K562 (cell line): ENCODE measurements around the gene PMVK. TPM values are rescaled to one million over a fixed set of nuclear protein-coding genes. Genes with fewer than 3 reads are reported as not detected.

ENCODE experiments used
- CGGBP1 ChIP-seq: fragments of 250-450 bp; sonication (Bioruptor Pico); IDR thresholded peaks from 2 replicates; pipeline ENCODE4 v1.9.0; 2021; ENCODE audit warnings: mild to moderate bottlenecking
- GTF3C2 ChIP-seq: IDR thresholded peaks from 3 replicates; pipeline ENCODE4 v1.6.1; 2011; ENCODE audit warnings: borderline replicate concordance, mild to moderate bottlenecking, moderate library complexity; ENCODE audit not compliant: insufficient read length; ENCODE audit errors: extremely low read depth
- HCFC1 ChIP-seq: IDR thresholded peaks from 2 replicates; pipeline ENCODE4 v1.6.1; 2012; ENCODE audit warnings: low read depth, low read length, improper control_type of control experiment
- HDAC2 ChIP-seq: fragments of 450-650 bp; IDR thresholded peaks from 2 replicates; pipeline ENCODE4 v1.6.1; 2016; ENCODE audit warnings: mild to moderate bottlenecking
- L3MBTL2 ChIP-seq: fragments of 450-650 bp; IDR thresholded peaks from 2 replicates; pipeline ENCODE4 v1.6.1; 2016; ENCODE audit warnings: mild to moderate bottlenecking, moderate library complexity
- MYNN ChIP-seq, 2 experiments: sonication (generic); formaldehyde crosslinking in 1 of 2; IDR thresholded peaks; 2 replicates each; pipeline versions ENCODE4 v1.5.0 to v1.6.1; 2016 to 2020; ENCODE audit warnings: antibody characterized with exemption in 1 of 2, missing genetic modification reagents in 1 of 2
- NBN ChIP-seq: fragments of 450-650 bp; IDR thresholded peaks from 2 replicates; pipeline ENCODE4 v1.6.1; 2016; ENCODE audit warnings: low read depth, mild to moderate bottlenecking
- POLR2A ChIP-seq: fragments of 450-650 bp; conservative IDR thresholded peaks from 2 replicates; pipeline ENCODE4 v1.6.1; 2016
- PTRF ChIP-seq: fragments of 450-650 bp; IDR thresholded peaks from 2 replicates; pipeline ENCODE4 v1.6.1; 2016; ENCODE audit warnings: mild to moderate bottlenecking, missing genetic modification characterization, missing compliant biosample characterization
- REST ChIP-seq, 2 experiments: fragments of 450-650 bp; formaldehyde crosslinking in 1 of 2; IDR thresholded peaks; 2 replicates each; pipeline versions ENCODE4 v1.4.0 to v1.6.1; 2014 to 2020; ENCODE audit warnings: mild to moderate bottlenecking in 2 of 2, borderline replicate concordance in 1 of 2, low read depth in 1 of 2
- SIN3B ChIP-seq: fragments of 450-650 bp; IDR thresholded peaks from 2 replicates; pipeline ENCODE4 v1.6.1; 2017; ENCODE audit warnings: low read depth, mild to moderate bottlenecking, moderate library complexity
- SIRT6 ChIP-seq: IDR thresholded peaks from one replicate; pipeline ENCODE4 v1.6.1; 2012; ENCODE audit warnings: low read depth, mild to moderate bottlenecking, control low read depth, inconsistent platforms, low read length, moderate library complexity
- SNAPC5 ChIP-seq: fragments of 250-450 bp; sonication (Bioruptor Pico); IDR thresholded peaks from 2 replicates; pipeline ENCODE4 v1.8.0; 2021; ENCODE audit warnings: moderate library complexity, mild to moderate bottlenecking, inconsistent platforms
- SRF ChIP-seq, 2 experiments: fragments of 250-450, 450-650 bp in 1 of 2; sonication (Bioruptor Pico) in 1 of 2; sonication (generic) in 1 of 2; formaldehyde crosslinking; IDR thresholded peaks; 2 replicates each; pipeline versions ENCODE4 v1.5.0 to v1.5.1; 2020 to 2022; ENCODE audit warnings: mild to moderate bottlenecking in 1 of 2, missing genetic modification reagents in 1 of 2
- ZNF324 ChIP-seq: fragments of 250-450 bp; sonication (Bioruptor Pico); IDR thresholded peaks from 2 replicates; pipeline ENCODE4 v1.4.0; 2020; ENCODE audit warnings: mild to moderate bottlenecking
- ZNF507 ChIP-seq: conservative IDR thresholded peaks from 2 replicates; pipeline ENCODE4 v1.6.1; 2017; ENCODE audit warnings: missing genetic modification characterization, missing compliant biosample characterization
- ZNF644 ChIP-seq: fragments of 200-800 bp; sonication (Bioruptor generic); IDR thresholded peaks from 2 replicates; pipeline ENCODE4 v1.6.1; 2016; ENCODE audit warnings: low read depth, missing genetic modification characterization, missing compliant biosample characterization
- polyA plus RNA-seq, 8 experiments: library from polyadenylated mRNA; depleted of rRNA in 4 of 8; stranded (reverse) in 5 of 8; unstranded in 3 of 8; fragments of >200 nt; fragmentation: Nextera tagmentation in 2 of 8; fragmentation: Illumina TruSeq in 1 of 8; extraction: Ambion mirVana in 2 of 8; extraction: Trizol in 1 of 8; gene quantifications; 2 replicates each; pipeline versions ENCODE4 v1.2.1 to v1.2.3, GENCODE V29; 2011 to 2014; ENCODE audit warnings: inconsistent platforms in 1 of 8, missing spikeins in 1 of 8
- total RNA-seq, 7 experiments: library from RNA; depleted of rRNA in 6 of 7; stranded (reverse); fragments of >200 nt in 6 of 7; fragmentation: Illumina TruSeq in 2 of 7; extraction: Trizol in 2 of 7; gene quantifications; 2 replicates each; pipeline versions ENCODE4 v1.2.1 to v1.2.3, GENCODE V29; 2011 to 2021; ENCODE audit warnings: low replicate concordance in 1 of 7

The PMVK gene
- total and polyA plus RNA-seq, 9 of the 15 experiments (the other 6 are each of a cell fraction or from before 2014, with no cell fraction given), result 1.1 to 15.3 (median 6.3) TPM

- peak; percentile 54; the same call in 1 of the 2 replicates for TF ChIP-seq CGGBP1 (CRISPR knock-in tag)
- no peak for TF ChIP-seq PTRF (tag)
- no peak for TF ChIP-seq SIRT6
- peak in 1 of 2 experiments; percentile 67; a peak in 1 of 4 replicates for TF ChIP-seq SRF (CRISPR knock-in tag; IDR thresholded peaks at IDR 0.05)
- peak; percentile 97 for TF ChIP-seq L3MBTL2
- no peak for TF ChIP-seq ZNF644 (tag)
- TF ChIP-seq GTF3C2, result no peak
- TF ChIP-seq POLR2A, result peak; percentile 95
- peak; percentile 77 for TF ChIP-seq NBN
- peak; percentile 87 for TF ChIP-seq HDAC2
- TF ChIP-seq HCFC1, result peak; percentile 53; the same call in 1 of the 2 replicates
- 0 out of 2 replicates have a peak, but pooled peaks have one; percentile 25 for TF ChIP-seq MYNN (IDR thresholded peaks at IDR 0.05)
- no peak for TF ChIP-seq MYNN (CRISPR knock-in tag; IDR thresholded peaks at IDR 0.05)
- no peak for TF ChIP-seq ZNF507 (tag)
- TF ChIP-seq SNAPC5 (CRISPR knock-in tag), result no peak
- TF ChIP-seq REST (IDR thresholded peaks at IDR 0.05; ENCODE audit: borderline replicate concordance), result peak; percentile 58
- no peak for TF ChIP-seq REST (CRISPR knock-in tag; IDR thresholded peaks at IDR 0.05; ENCODE audit: low read depth)
- TF ChIP-seq ZNF324 (CRISPR knock-in tag), result no peak
- TF ChIP-seq SIN3B, result peak; percentile 76
Observed at GRCh38 chr1:154982897-154983648, 46.6 kb upstream of the PMVK start, which contains the start of gene FLAD1 (continued).
